Activated CD8-positive, alpha-beta memory T cell treated with anti-CD3 and anti-CD28 coated beads, Interleukin-2, amount 50 U/mL, for 1 hour (primary cell): ENCODE data around the gene FOXN1.
"Not testable (repeated sequence)": the region's sequence is repeated elsewhere in the genome, so short reads cannot be mapped to it uniquely, and the experiment has no call there.

ENCODE experiments used
- DNase-seq: peaks from one replicate; pipeline ENCODE4 v3.0.0-alpha.2; 2020; ENCODE audit errors: extremely low read depth

FOXN1 gene

GRCh38 chr17:28574526-28574925, 68.4 kb downstream of the FOXN1 start:
- DNase-seq: no peak

GRCh38 chr17:28575126-28575795, 69.1 kb downstream of the FOXN1 start:
- no peak for DNase-seq

GRCh38 chr17:28576016-28576415, 69.9 kb downstream of the FOXN1 start:
- DNase-seq: not testable (repeated sequence)

DNA sequence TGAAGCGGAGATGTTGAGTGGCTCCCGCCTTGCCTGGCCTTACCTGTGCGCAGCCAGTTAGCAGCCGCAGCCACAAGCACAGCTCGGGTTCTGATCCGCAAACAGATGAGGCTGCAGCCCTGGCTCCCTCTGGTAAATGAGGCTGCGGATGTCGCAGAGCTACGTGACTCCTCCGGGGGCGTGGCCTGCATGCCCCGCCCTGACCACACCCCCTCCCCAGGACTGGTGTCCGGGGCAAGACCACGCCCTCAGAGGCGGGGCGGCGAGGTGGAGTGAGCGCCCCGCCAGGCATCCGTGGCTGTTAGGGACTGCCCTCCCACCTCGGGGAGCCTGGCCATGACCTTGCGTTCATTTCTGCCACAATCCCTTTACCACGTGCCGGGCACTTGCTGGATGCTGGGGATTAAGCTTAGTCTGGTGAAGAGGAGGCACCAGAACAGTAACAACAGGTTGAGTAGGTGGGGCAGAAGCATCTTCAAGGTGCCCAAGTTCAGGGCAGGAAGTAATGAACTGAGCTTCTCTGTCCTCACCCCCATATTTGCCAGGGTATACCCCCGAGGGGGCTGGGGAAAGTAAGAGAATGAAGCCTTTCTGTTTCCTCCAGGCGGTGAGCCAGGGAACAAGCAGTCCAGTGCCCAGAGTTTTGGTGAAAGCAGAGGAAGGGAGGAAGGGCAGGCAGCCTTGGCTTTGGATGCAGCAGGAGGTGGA, 70.8 kb downstream of the FOXN1 start, which contains the start of gene ALDOC:
Gene ALDOC, minus strand, starts transcription at position 138 of the 708 bp plus-strand sequence. CDS start 1,363 bp downstream, outside the sequence.
- DNase-seq: peak; percentile 92

GRCh38 chr17:28577466-28577824, 71.3 kb downstream of the FOXN1 start:
- DNase-seq: no peak

DNA sequence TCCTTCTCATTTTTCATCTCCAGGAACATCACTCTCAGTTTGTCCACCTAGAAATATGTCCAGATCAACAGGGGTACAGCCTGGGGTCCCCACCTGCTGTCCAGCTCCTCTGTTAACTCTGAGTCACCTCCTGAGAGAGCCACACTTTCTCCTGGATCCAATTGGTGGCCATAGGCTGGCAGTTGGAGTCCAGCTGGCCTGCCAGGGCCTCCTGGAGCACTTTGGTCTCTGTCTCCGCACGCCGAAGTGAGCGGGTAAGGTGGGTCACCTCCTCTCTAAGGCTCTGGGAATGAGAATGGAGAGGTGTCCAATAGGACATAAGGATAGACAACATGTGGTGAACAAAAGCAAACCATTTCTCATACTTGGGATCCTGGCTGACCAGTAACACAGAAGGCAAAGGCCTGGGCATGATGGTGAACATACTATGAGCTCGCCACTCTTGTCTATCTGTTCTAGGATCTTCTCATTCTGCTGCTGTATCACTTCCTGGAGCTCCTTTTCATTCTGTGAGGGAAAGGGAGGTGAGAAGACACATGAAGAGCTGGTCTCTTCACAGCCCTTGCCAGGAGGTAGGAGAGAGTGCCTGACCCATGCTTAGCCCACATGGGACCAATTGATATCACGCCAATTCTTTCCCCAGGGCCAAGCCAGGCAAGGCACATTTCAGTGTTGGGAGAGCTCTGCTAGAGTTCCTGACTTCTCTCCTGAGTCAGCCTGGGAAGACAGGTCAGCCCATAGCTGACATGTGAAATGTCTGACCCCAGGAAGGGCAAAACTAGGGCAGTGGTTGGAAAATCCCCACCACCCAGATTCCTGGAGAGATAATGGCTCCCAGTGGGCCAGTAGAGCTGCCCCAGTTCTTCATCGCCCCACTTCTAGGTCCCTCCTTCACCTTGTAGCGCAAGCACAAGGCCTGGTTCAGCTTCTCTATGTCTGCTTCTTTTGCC, 72.4 kb downstream of the FOXN1 start:
- DNase-seq: no peak

DNA sequence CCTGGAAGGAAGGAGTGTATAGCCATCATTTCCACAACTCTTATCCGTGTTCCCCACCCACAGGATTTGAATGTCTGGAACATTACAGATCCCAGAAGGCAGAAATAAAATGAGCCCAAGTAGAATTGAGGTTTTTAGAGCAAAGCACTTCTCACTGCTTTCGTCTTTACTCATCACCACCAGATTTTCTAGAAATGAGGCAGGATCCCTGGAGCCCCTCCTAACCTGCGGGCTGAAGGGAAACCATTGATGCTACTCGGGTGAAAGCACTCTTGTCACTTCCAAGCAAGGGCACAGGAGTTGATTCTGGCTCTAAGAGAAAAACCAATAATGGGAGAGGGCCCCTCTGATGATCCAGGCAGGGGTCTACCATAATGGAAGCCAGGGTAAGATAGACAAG, 73.4 kb downstream of the FOXN1 start:
- no peak for DNase-seq

DNA sequence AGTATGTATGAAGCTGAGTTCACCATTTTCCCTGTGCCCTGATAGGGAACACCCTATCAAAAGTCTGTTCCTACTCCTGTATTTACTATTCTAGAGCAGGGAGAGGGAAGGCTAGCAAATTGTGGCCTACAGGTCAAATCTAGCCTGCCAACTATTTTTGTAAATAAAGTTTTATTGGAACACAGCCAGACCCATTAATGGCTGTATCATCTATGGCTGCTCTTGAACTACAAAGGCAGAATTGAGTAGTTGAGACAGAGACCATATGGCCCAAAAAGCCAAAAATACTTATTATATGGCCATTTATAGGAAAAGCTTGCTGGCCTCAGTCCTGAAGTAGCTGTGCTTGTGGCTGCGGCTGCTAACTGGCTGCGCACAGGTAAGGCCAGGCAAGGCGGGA, 74.8 kb downstream of the FOXN1 start:
- DNase-seq: no peak

- DNase-seq: no peak
Measured at GRCh38 chr17:28582513-28582912, 76.4 kb downstream of the FOXN1 start.

DNA sequence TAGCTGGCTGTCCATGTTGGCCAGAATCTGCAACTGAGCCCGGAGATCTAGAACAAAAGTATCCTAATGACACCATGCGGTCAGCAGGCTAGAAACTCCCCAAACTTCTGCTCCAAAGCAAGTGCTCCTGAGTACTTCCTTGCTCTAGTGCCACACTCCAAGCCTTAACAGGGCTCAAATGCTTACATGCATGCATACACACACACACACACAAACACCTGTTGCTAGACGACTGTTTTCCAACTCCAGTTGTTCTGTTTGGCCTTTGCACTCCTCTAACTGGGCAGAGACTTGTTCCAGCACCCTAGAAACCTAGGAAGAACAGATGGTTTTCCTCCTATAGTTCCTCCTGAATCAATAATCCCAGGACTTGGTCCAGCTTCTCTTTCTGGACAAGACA, 78.3 kb downstream of the FOXN1 start:
- no peak for DNase-seq

DNA sequence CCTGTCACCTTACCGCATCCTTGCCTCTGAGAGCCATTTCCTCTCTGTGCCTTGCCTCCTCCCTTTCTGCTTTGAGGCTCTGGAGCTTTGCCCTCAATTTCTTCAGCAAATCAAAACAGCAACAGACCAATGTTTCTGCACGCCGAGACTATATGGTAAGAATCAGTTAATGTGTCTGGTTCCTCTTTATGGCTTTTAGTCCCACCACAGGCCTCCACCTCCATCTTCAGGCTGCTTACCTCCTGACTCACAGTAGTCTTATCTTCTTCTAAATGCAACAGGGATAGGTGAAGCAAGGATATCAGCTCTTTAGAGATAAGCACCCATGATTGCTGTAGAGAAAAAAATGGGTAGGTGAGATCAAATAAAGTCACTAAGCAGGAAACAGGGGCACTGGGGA, 79.7 kb downstream of the FOXN1 start:
- DNase-seq: no peak
